ENCODE results near the gene SELL.
"Not testable (repeated sequence)": the region's sequence is repeated elsewhere in the genome, so short reads cannot be mapped to it uniquely, and the experiment has no call there.

SELL gene

GRCh38 chr1:169715100-169715499 is 3.7 kb upstream of the SELL start:
- H3K4me3 ChIP-seq (ENCODE audit: low read depth, low read length); H3K9me3 ChIP-seq (ENCODE audit: control insufficient read depth, insufficient read depth, low read depth, low read length); POLR2A ChIA-PET; H3K36me3 ChIP-seq (ENCODE audit: control insufficient read depth in 2 of 2, insufficient read depth in 1 of 2, low read length in 2 of 2); H3K27ac ChIP-seq (ENCODE audit: extremely low read depth, low read depth, low read length); H3K4me1 ChIP-seq (ENCODE audit: control insufficient read depth, insufficient read depth, low read length): not testable (repeated sequence)
- peak; percentile 58 for TF ChIP-seq ZNF146 (tag by site-specific recombination; IDR thresholded peaks at IDR 0.05)
- TF ChIP-seq, protein P1, sequence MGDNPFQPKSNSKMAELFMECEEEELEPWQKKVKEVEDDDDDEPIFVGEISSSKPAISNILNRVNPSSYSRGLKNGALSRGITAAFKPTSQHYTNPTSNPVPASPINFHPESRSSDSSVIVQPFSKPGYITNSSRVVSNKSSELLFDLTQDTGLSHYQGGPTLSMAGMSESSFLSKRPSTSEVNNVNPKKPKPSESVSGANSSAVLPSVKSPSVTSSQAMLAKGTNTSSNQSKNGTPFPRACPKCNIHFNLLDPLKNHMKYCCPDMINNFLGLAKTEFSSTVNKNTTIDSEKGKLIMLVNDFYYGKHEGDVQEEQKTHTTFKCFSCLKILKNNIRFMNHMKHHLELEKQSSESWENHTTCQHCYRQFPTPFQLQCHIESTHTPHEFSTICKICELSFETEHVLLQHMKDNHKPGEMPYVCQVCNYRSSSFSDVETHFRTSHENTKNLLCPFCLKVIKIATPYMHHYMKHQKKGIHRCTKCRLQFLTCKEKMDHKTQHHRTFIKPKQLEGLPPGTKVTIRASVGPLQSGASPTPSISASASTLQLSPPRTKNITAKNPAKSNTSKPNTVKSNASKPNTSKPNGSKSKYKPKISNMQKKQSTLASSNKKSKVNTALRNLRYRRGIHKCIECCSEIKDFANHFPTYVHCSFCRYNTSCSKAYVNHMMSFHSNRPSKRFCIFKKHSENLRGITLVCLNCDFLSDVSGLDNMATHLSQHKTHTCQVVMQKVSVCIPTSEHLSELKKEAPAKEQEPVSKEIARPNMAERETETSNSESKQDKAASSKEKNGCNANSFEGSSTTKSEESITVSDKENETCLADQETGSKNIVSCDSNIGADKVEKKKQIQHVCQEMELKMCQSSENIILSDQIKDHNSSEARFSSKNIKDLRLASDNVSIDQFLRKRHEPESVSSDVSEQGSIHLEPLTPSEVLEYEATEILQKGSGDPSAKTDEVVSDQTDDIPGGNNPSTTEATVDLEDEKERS (tag by site-specific recombination; IDR thresholded peaks at IDR 0.05) = peak; percentile 75; the same call in 1 of the 2 replicates
- TF ChIP-seq ZNF580 (tag by site-specific recombination; IDR thresholded peaks at IDR 0.05) = 0 out of 2 replicates have a peak, but pooled peaks have one; percentile 23
- CTCF ChIA-PET = interaction anchor here (3.8 kb wide), 1 partner anchor 113 kb away, joined by 50 read pairs; no protein-coding TSS in a partner anchor

GRCh38 chr1:169713090-169713489 is 1.7 kb upstream of the SELL start:
- H3K4me3 ChIP-seq (ENCODE audit: low read depth, low read length); POLR2A ChIA-PET; H3K9me3 ChIP-seq (ENCODE audit: control insufficient read depth, insufficient read depth, low read depth, low read length); H3K4me1 ChIP-seq (ENCODE audit: control insufficient read depth, insufficient read depth, low read length); H3K36me3 ChIP-seq (ENCODE audit: control insufficient read depth in 2 of 2, insufficient read depth in 1 of 2, low read length in 2 of 2); H3K27ac ChIP-seq (ENCODE audit: extremely low read depth, low read depth, low read length): not testable (repeated sequence)
- CTCF ChIA-PET = interaction anchor here (0.6 to 3.8 kb wide), 10 partner anchors 13 to 1205 kb away, joined by 3 to 50 read pairs (median 4); no protein-coding TSS in a partner anchor

- H3K4me3 ChIP-seq (ENCODE audit: low read depth, low read length) = no peak overlapping the region
- CTCF ChIA-PET = interaction anchor here (0.6 to 3.8 kb wide), 33 partner anchors 8 to 1393 kb away, joined by 3 to 50 read pairs (median 4); partner anchors contain the start of gene F5
- no peaks in the 10 kb centered on the region for H3K9me3 ChIP-seq (ENCODE audit: control insufficient read depth, insufficient read depth, low read depth, low read length)
- H3K36me3 ChIP-seq (ENCODE audit: control insufficient read depth in 2 of 2, insufficient read depth in 1 of 2, low read length in 2 of 2) = no peaks in the 10 kb centered on the region
- POLR2A ChIA-PET = interaction anchor here (1.1 kb wide), 1 partner anchor 83 kb away, joined by 3 read pairs; the partner anchor contains the start of gene METTL18
- no peaks in the 10 kb centered on the region for H3K4me1 ChIP-seq (ENCODE audit: control insufficient read depth, insufficient read depth, low read length)
- no peak for TF ChIP-seq ZNF311 (tag by site-specific recombination; IDR thresholded peaks at IDR 0.05; ENCODE audit: borderline replicate concordance)
- no peak overlapping the region for H3K27ac ChIP-seq (ENCODE audit: extremely low read depth, low read depth, low read length)
Measured at GRCh38 chr1:169712309-169712631, 850 bp upstream of the SELL start.

- Histone ChIP-seq H3K4me3 (ENCODE audit: low read depth, low read length) (no peak overlapping the region), H3K27ac (ENCODE audit: extremely low read depth, low read depth, low read length) (no peak overlapping the region), H3K36me3 (ENCODE audit: control insufficient read depth in 2 of 2, insufficient read depth in 1 of 2, low read length in 2 of 2) (no peaks in the 10 kb centered on the region), H3K9me3 (ENCODE audit: control insufficient read depth, insufficient read depth, low read depth, low read length) (no peaks in the 10 kb centered on the region), H3K4me1 (ENCODE audit: control insufficient read depth, insufficient read depth, low read length) (no peaks in the 10 kb centered on the region)
- ChIA-PET POLR2A (no interaction called here), CTCF (interaction anchor here (0.5 to 1.4 kb wide), 4 partner anchors 10 to 1420 kb away, joined by 3 to 4 read pairs (median 3); no protein-coding TSS in a partner anchor)
- TF ChIP-seq ZNF777 (tag by site-specific recombination; IDR thresholded peaks at IDR 0.05; ENCODE audit: borderline replicate concordance) (no peak), SP2 (tag by site-specific recombination; IDR thresholded peaks at IDR 0.05) (no peak), ZNF146 (tag by site-specific recombination; IDR thresholded peaks at IDR 0.05) (no peak), ZNF785 (tag by site-specific recombination; IDR thresholded peaks at IDR 0.05) (no peak), ZNF677 (tag by site-specific recombination; IDR thresholded peaks at IDR 0.05) (no peak), REPIN1 (tag by site-specific recombination; IDR thresholded peaks at IDR 0.05; ENCODE audit: low read depth) (no peak)
- TF ChIP-seq, protein P2, sequence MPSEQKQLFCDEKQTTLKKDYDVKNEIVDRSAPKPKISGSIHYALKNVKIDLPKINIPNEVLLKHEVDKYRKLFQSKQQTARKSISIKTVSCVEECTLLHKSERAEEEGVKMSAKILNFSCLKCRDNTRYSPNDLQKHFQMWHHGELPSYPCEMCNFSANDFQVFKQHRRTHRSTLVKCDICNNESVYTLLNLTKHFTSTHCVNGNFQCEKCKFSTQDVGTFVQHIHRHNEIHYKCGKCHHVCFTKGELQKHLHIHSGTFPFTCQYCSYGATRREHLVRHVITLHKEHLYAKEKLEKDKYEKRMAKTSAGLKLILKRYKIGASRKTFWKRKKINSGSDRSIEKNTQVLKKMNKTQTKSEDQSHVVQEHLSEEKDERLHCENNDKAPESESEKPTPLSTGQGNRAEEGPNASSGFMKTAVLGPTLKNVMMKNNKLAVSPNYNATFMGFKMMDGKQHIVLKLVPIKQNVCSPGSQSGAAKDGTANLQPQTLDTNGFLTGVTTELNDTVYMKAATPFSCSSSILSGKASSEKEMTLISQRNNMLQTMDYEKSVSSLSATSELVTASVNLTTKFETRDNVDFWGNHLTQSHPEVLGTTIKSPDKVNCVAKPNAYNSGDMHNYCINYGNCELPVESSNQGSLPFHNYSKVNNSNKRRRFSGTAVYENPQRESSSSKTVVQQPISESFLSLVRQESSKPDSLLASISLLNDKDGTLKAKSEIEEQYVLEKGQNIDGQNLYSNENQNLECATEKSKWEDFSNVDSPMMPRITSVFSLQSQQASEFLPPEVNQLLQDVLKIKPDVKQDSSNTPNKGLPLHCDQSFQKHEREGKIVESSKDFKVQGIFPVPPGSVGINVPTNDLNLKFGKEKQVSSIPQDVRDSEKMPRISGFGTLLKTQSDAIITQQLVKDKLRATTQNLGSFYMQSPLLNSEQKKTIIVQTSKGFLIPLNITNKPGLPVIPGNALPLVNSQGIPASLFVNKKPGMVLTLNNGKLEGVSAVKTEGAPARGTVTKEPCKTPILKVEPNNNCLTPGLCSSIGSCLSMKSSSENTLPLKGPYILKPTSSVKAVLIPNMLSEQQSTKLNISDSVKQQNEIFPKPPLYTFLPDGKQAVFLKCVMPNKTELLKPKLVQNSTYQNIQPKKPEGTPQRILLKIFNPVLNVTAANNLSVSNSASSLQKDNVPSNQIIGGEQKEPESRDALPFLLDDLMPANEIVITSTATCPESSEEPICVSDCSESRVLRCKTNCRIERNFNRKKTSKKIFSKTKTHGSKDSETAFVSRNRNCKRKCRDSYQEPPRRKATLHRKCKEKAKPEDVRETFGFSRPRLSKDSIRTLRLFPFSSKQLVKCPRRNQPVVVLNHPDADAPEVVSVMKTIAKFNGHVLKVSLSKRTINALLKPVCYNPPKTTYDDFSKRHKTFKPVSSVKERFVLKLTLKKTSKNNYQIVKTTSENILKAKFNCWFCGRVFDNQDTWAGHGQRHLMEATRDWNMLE (tag by site-specific recombination; conservative IDR thresholded peaks at IDR 0.05; ENCODE audit: low read depth) = no peak
Measured at GRCh38 chr1:169708647-169709046, 2.8 kb downstream of the SELL start.
